Measurements from ENCODE around the gene ACBD6. TPM values are rescaled to one million over a fixed set of nuclear protein-coding genes. Genes with fewer than 3 reads are reported as not detected.

Gene ACBD6
- total and polyA plus RNA-seq, 2 of the 4 experiments (the other 2 are of a cell fraction), result 52.5 to 59.1 TPM

DNA sequence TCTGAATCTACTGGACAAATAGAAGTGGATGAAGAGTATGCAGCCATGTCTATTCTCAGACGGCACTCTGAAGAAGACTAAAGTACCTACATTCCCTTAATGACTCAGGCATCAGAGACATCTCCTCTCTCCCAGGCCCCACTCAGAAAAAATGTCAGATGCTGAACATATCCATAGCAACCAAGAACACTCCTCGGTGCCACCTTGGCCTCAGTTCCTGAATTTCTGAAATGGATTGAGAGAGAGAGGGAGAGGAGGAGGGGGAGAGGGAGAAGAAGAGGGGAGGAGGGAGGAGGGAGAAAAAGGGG lies 40.4 kb upstream of the ACBD6 start:
- Histone ChIP-seq H3K27ac (ENCODE audit: insufficient read depth, low read length) (peak overlapping the region; percentile 64; the same call in 1 of the 2 replicates), H3K4me3 (ENCODE audit: insufficient read depth, low read depth, low read length) (no peak overlapping the region), H3K4me2 (ENCODE audit: low read depth, low read length) (peak overlapping the region; percentile 24; the same call in 1 of the 2 replicates), H2BK5ac (ENCODE audit: low read depth, low read length, poor library complexity, severe bottlenecking) (peak overlapping the region; percentile 76), H3K56ac (ENCODE audit: extremely low read depth, insufficient read depth, low read length) (no peak overlapping the region), H3K9me3 (ENCODE audit: control insufficient read depth, insufficient read depth, low read length) (no peaks in the 10 kb centered on the region), H4K8ac (ENCODE audit: low read depth in 2 of 2, low read length in 2 of 2) (peak overlapping the region in 1 of 2 experiments; percentile 64; a peak in 1 of 4 replicates), H2AK9ac (replicated peaks; ENCODE audit: low read depth, low read length, poor library complexity) (no peak overlapping the region), H2AFZ (replicated peaks; ENCODE audit: low read length, poor library complexity) (peak overlapping the region; percentile 51), H4K5ac (ENCODE audit: low read depth, low read length) (peak overlapping the region; percentile 16; the same call in 1 of the 2 replicates), H3K9me1 (ENCODE audit: insufficient read depth, low read length) (peaks cover 6% of the 10 kb centered on the region; the same call in 1 of the 2 replicates), H2BK15ac (ENCODE audit: low read depth, low read length) (0 out of 3 replicates have a peak overlapping the region, but pooled peaks have one; percentile 2), H4K20me1 (ENCODE audit: insufficient read depth, low read length) (no peaks in the 10 kb centered on the region), H2BK20ac (ENCODE audit: low read depth, low read length) (peak overlapping the region; percentile 23; the same call in 1 of the 2 replicates), H2BK120ac (ENCODE audit: low read depth, low read length) (peak overlapping the region; percentile 63), H2AK5ac (ENCODE audit: low read depth, low read length) (no peak overlapping the region), H3K18ac (ENCODE audit: low read depth, low read length) (peak overlapping the region; percentile 45; the same call in 1 of the 2 replicates), H3K79me1 (ENCODE audit: low read depth in 1 of 2, low read length in 2 of 2) (no peaks in the 10 kb centered on the region), H3K23ac (ENCODE audit: low read depth, low read length) (peak overlapping the region; percentile 50; the same call in 1 of the 2 replicates), H3K4ac (ENCODE audit: low read depth, low read length) (peak overlapping the region; percentile 12; the same call in 1 of the 2 replicates), H3K36me3 (ENCODE audit: control insufficient read depth, insufficient read depth, low read length) (no peaks in the 10 kb centered on the region), H3K9ac (ENCODE audit: low read depth, low read length) (no peak overlapping the region), H3K14ac (replicated peaks; ENCODE audit: low read depth, low read length) (peak overlapping the region; percentile 23; the same call in 1 of the 2 replicates), H3K4me1 (ENCODE audit: control insufficient read depth, insufficient read depth, low read length) (peaks cover 8% of the 10 kb centered on the region), H4K91ac (ENCODE audit: insufficient read depth, low read depth, low read length) (0 out of 2 replicates have a peak overlapping the region, but pooled peaks have one; percentile 3), H3K27me3 (ENCODE audit: control insufficient read depth, insufficient read depth, low read length) (no peaks in the 10 kb centered on the region)
- intact Hi-C loops (cut with micrococcal nuclease), result no loop called here
- WGBS, 2 experiments (ENCODE audit: extremely low coverage in 2 of 2, insufficient read length in 1 of 2), result no CpG with 5 or more reads among the region's 2 CpGs
- TF ChIP-seq RAD21 (IDR thresholded peaks at IDR 0.05; ENCODE audit: low read length), result no peak
- TF ChIP-seq SMC3 (IDR thresholded peaks at IDR 0.05; ENCODE audit: low read depth, low read length), result 0 out of 2 replicates have a peak, but pooled peaks have one; percentile 12
- TF ChIP-seq MAFK (IDR thresholded peaks at IDR 0.05; ENCODE audit: low read depth, low read length), result no peak
- in situ Hi-C loops (cut with MboI; ENCODE audit: low sequenced_read_pairs), result no loop called here
- POLR2A ChIA-PET (ENCODE audit: unreplicated experiment), result no interaction called here
- dilution Hi-C loops (cut with HindIII; ENCODE audit: low sequenced_read_pairs, unreplicated experiment), result no loop called here
- ATAC-seq (ENCODE audit: low read depth), result peak; percentile 74
- DNase-seq, result peak; percentile 43
- BruUV-seq (replicated peaks), result no TSS peak
- CTCF ChIA-PET, result no interaction called here
